ENCODE measurements around the gene DISC1.
A peak's percentile ranks its signal among the peaks of the same experiment; 100 is the strongest.

The DISC1 gene

GRCh38 chr1:231918239-231919015 lies 291.8 kb downstream of the DISC1 start:
- peak in 1 of 2 donors; percentile 9 for DNase-seq

- DNase-seq, result no peak
These were observed 292.8 kb downstream of the DISC1 start for GRCh38 chr1:231919239-231919885.

GRCh38 chr1:231919886-231920285 lies 293.3 kb downstream of the DISC1 start:
- DNase-seq, result no peak

GRCh38 chr1:231921646-231922345 lies 295.2 kb downstream of the DISC1 start:
- DNase-seq, result no peak

GRCh38 chr1:231923491-231924041 lies 297.0 kb downstream of the DISC1 start:
- no peak for DNase-seq

- no peak for DNase-seq
These were observed 297.6 kb downstream of the DISC1 start for GRCh38 chr1:231924180-231924579.

- no peak for DNase-seq
These were observed 299.3 kb downstream of the DISC1 start for GRCh38 chr1:231925864-231926263.

DNA sequence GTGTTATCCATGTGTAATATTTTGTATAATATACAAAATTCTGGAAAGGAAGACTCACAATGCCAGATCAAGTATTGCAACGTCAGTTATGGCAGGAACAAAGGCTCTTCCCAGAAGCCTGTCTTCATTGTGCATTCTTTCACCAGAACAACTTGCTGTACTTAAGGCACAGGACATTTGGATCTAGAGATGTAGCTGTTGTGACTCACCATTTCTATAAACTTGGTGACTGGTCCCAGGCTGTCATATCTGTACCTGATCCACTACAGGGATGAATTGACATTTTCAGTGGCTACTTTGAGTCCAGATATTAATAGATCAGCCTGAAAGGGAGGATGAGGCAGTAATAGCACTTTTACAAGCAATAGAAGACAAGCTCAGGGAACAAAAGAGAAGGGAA lies 299.8 kb downstream of the DISC1 start:
- no peak for DNase-seq

DNA sequence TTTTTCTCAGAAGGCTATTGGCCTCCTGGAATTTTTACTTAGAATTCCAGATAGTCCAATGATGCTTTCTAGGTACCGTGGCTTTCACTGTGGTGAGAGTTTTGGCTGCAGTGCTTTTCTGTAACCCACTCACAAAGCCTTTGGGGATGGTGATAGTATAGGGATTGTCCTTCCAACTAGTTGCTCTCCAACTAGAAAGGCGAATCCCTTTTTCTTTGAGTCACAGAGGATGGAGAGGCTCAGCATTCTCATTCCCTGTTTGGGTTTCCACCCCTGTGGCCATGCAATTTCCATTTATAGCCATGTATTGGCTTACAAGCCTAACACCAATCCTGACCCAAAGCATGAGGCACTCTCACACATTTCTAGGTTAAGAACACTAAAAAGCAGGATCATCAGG lies 300.3 kb downstream of the DISC1 start:
- DNase-seq, result no peak

- no peak for DNase-seq
These were observed 300.8 kb downstream of the DISC1 start for GRCh38 chr1:231927431-231927830.

- no peak for DNase-seq
These were observed 302.7 kb downstream of the DISC1 start for GRCh38 chr1:231929311-231929710.

DNA sequence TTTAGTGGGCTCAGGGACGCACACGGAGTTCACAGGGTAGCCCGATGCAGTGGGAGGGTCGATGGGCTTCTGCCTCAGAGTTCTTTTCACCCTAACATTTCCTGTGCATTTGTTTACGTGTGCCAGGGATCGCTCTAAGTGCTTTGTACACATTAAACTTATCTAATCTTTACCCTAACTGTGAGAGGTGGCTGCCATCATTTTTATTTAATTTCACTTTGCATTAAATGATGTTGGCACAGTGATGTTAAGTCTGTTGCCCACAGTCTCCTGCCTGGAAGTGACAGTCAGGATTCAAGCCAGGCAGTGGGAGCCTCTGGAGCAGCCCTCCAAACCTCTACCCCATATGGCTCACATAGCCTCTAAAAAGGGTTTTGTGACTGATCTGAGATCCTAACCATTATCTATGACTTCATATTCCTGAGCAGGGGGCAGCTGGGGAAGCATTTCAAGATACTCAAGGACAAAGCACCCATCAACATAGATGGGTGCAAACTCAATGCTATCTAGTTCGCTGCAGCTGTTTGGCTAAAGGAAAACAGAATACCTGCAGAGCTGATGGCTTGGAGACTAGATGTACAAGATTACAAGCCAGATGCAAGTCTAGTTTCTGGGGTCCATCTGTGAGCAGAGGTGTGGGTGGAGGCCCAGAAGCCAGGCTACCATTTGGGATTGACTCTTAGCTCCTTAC lies 303.8 kb downstream of the DISC1 start:
- DNase-seq, result no peak

DNA sequence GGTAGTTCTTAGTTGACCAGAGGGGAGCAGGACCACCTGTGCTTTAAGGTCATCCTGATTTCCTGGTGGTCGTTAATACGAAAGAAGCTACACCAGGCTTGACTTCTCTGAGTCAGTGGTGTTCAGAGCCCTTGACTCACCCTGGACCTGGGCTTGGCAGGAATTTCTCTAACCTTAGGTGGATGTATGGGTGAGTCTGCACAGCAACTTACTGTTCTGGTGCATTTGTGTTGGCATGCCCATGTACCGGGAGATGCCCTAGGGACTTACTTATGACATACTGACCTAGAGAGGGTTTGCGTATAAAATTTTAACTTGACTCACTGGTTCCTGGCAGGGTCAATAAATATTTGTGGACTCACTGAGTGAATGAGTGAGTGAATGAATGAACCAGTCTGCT lies 304.6 kb downstream of the DISC1 start:
- no peak for DNase-seq

- DNase-seq, result peak in 1 of 2 donors; percentile 33
These were observed 305.4 kb downstream of the DISC1 start for GRCh38 chr1:231931846-231932454.

- no peak for DNase-seq
These were observed 307.4 kb downstream of the DISC1 start for GRCh38 chr1:231933711-231934626.

DNA sequence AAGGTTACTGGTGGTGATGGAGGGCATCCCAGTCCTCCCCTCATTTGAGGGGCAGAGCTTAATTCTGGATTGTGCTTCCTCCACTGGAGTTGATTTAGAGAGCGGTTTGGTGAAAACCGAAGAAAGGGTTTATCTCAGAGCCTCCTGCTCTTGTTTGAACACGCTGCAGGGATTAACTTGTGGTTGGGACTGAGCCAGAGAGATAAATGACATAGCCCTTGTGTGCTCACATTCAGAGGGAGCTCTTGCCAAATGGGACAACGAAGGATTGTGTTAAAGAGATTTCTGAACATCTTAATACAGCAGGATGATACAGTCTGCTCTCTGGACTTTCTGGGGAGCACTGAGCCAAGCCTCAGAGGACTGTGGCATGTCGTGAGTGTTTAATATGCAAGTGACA lies 308.2 kb downstream of the DISC1 start:
- DNase-seq, result no peak

DNA sequence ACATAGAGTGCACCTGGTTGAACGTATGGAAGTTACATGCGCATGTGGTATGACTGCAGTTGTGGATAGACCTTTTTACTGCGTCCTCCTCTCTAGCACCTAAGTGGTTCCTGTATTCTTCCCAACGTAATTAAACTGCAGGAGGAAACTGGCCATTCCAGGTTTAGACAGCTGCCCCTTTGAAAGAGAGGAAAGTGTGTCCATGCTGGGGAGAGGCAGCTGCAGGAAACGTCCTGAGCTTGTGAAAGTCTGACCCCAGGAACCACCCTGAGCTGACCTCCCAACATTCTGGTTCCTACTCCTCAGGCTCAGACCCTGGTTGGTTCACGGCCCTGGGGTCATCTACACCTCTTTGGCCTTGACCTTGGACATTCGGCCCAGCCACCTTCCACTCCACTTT lies 309.3 kb downstream of the DISC1 start:
- no peak for DNase-seq

DNA sequence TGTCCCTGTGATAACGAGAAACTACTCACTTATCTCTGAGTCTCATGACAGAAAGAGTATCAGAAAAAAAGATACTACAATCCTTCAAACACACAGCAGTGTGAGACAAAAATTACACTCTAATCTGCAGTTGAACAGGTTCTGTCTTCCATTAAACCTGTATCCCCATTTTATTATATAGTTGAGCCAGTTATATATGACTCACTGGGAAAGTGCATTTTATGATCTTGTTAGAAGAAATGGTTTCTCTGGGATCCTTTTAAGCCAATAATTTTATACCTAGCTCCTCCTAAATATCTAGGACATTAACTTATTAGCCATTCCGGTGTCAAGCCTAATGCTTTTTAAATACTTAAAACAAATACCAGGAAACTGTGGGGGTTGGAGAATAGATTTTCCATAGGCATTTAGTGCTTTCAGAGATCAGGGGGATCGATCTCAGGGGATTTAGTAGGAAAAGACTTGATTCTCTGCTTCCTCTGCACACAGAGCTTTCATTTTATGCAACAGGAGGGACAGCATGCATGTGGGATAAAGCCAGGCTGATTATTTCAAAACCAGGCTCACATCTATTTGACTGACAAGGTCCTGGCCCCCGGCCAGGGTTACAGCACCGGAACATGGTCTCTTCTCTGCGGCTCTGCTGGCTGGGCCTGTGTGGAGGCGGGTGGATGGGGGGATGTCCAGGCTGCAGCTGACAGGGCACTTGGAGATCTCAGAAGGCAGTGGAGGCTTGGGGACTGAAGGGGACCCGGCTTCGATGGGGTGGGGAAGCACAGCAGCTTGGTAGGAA lies 310.6 kb downstream of the DISC1 start:
- DNase-seq, result no peak

GRCh38 chr1:231938211-231938610 lies 311.6 kb downstream of the DISC1 start:
- no peak for DNase-seq

GRCh38 chr1:231938711-231939110 lies 312.1 kb downstream of the DISC1 start:
- DNase-seq, result no peak

GRCh38 chr1:231939118-231939517 lies 312.5 kb downstream of the DISC1 start:
- DNase-seq, result no peak

All from activated CD4-positive, alpha-beta T cell treated with anti-CD3 and anti-CD28 coated beads for 4 hours (primary cell).